Chondrocyte (in vitro differentiated cells): Measurements from ENCODE around the gene ZNF729. TPM values are rescaled to one million over a fixed set of nuclear protein-coding genes. Genes with fewer than 3 reads are reported as not detected.

Experiments used
- DNase-seq: peaks from one replicate; pipeline ENCODE4 v3.0.0; 2021; ENCODE audit warnings: mixed read lengths, low spot score
- H3K27ac Mint-ChIP-seq: one replicate; pipeline ENCODE4 v1.8.0; 2021; ENCODE audit warnings: mild to moderate bottlenecking, moderate library complexity, mixed read lengths; ENCODE audit not compliant: unreplicated experiment
- H3K27me3 Mint-ChIP-seq: 2 replicates; pipeline ENCODE4 v1.8.0; 2021; ENCODE audit warnings: low read depth, mixed read lengths
- H3K36me3 Mint-ChIP-seq: 2 replicates; pipeline ENCODE4 v1.8.0; 2021; ENCODE audit warnings: low read depth, mixed read lengths
- H3K4me1 Mint-ChIP-seq: 2 replicates; pipeline ENCODE4 v1.8.0; 2021; ENCODE audit warnings: low read depth, mild to moderate bottlenecking, mixed read lengths
- H3K4me3 Mint-ChIP-seq: one replicate; pipeline ENCODE4 v1.8.0; 2021; ENCODE audit warnings: mild to moderate bottlenecking, moderate library complexity, mixed read lengths; ENCODE audit not compliant: unreplicated experiment
- H3K9me3 Mint-ChIP-seq: 2 replicates; pipeline ENCODE4 v1.8.0; 2021; ENCODE audit warnings: low read depth, mixed read lengths
- CTCF ChIP-seq: fragments of 200-600 bp; sonication (generic); IDR thresholded peaks from 2 replicates; pipeline ENCODE4 v1.5.0; 2021; ENCODE audit warnings: antibody characterized with exemption, mild to moderate bottlenecking, moderate library complexity
- long read RNA-seq: library from polyadenylated mRNA; stranded (forward); transcript quantifications from one replicate; pipeline ENCODE4 v2.0.0, GENCODE V29; 2021
- total RNA-seq: library from RNA; stranded (reverse); gene quantifications from 3 replicates; pipeline ENCODE4 v1.2.1, GENCODE V29; 2021

Gene ZNF729
- total RNA-seq = not detected in 3 replicates
- long read RNA-seq = 0 reads

DNA sequence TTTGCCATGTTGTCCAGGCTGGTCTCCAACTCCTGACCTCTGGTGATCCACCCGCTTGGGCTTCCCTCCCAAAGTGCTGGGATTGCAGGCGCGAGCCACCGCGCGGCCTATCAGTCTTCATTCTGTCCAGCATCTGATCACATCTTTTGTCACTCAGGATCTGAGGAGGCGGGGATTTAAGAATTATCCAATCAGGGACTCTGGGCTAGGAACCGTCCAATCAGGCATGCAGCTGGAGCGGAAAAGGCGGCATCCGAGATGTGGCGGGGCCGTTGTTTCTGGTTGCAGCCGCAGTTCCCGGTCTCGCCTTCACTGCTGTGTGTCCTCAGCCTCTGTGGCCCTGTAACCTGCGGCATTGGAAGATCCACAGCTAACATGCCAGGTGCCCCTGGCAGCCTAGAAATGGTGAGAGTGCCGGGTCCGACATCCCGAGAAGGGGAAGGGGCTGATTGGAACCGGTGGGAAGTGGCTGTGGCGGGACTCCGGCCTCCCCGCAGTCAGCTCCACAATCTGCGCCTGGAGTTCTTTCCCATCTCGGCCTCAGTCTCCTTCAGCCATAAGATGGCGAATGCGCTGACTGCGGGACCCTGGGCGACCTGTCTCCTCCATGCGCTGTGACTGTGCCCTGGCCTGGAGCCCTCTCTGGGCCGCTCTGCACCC lies at the start of gene ZNF729:
TSS of gene ZNF729 (plus strand) at position 291 of the 660 bp plus-strand sequence. CDS start at position 376, 85 bp downstream.
- Mint-ChIP-seq H3K4me3 (no peak within 1 kb of the TSS), H3K9me3 (peaks cover 58% of the 10 kb centered on the region), H3K4me1 (no peaks in the 10 kb centered on the region), H3K36me3 (no peaks in the 10 kb centered on the region), H3K27me3 (no peaks in the 10 kb centered on the region), H3K27ac (no peak within 1 kb of the TSS)
- no peak for TF ChIP-seq CTCF
- DNase-seq = no peak

GRCh38 chr19:22256856-22257255 lies 29.4 kb upstream of the ZNF729 start:
- peaks cover 71% of the 10 kb centered on the region for H3K9me3 Mint-ChIP-seq
- no peaks in the 10 kb centered on the region for H3K4me1 Mint-ChIP-seq
- no peak overlapping the region for H3K4me3 Mint-ChIP-seq
- no peaks in the 10 kb centered on the region for H3K36me3 Mint-ChIP-seq
- TF ChIP-seq CTCF = no peak
- DNase-seq = no peak
- no peaks in the 10 kb centered on the region for H3K27me3 Mint-ChIP-seq
- no peak overlapping the region for H3K27ac Mint-ChIP-seq

DNA sequence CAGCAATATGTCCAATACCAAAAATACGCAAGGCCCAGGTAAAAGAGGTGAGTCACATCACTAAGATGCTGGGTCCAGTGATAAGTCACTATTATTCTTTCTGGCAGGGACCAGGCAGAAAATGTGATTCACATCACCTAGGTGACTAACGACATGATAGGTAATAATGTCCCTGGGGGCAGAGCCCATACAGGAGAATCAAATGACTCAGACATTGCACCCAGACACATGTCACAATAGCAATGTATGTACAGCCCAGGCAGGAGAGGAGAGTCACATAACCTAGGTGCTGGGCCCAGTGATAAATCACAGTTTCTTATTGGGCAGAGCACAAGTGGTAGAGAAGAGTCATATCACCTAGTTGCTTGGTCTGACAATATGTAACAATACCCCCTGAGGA lies 28.9 kb upstream of the ZNF729 start:
- H3K27me3 Mint-ChIP-seq = no peaks in the 10 kb centered on the region
- H3K4me1 Mint-ChIP-seq = no peaks in the 10 kb centered on the region
- no peak for DNase-seq
- no peak for TF ChIP-seq CTCF
- H3K9me3 Mint-ChIP-seq = peaks cover 67% of the 10 kb centered on the region
- no peak overlapping the region for H3K27ac Mint-ChIP-seq
- no peaks in the 10 kb centered on the region for H3K36me3 Mint-ChIP-seq
- no peak overlapping the region for H3K4me3 Mint-ChIP-seq

DNA sequence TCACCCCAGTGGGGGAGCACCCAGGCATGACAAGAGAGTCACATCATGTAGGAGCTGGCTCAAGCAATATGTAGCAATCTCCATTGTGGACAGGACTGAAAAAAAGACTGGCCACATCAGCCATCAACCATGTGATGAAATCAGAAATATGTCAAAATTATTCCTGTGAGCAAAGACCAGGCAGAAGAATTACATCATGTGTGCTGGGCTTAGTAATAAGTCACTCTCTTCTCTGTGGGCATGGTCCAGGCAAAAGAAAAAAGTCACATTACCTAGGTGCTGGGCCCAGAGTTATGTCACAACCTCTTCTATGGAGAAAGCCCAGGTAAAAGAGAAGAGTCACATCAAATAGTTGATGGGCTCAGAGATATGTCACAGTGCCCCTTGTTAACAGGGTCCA lies 28.3 kb upstream of the ZNF729 start:
- Mint-ChIP-seq H3K27me3 (no peaks in the 10 kb centered on the region), H3K4me1 (no peaks in the 10 kb centered on the region), H3K36me3 (no peaks in the 10 kb centered on the region), H3K27ac (no peak overlapping the region), H3K4me3 (no peak overlapping the region), H3K9me3 (peaks cover 68% of the 10 kb centered on the region)
- no peak for TF ChIP-seq CTCF
- DNase-seq = no peak

DNA sequence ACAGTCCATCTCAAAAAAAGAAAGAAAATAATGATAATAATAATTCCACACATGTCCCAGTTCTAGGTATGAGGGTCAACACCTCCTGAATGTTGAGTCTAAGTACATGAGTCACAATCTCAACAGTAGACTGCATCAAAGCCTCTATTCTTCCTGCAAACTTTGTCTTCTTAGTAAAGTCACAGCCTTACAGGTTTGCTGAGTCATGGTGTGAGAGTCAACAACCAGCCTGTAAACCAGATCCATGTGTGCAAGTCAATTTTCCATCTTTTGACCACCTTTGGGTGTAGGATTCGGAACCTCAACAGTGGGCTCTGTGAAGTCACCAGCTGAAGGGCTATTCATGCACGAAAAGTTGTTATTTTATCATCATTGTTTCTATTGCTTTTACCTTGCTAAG lies 25.7 kb upstream of the ZNF729 start:
- Mint-ChIP-seq H3K36me3 (no peaks in the 10 kb centered on the region), H3K4me3 (no peak overlapping the region), H3K27ac (no peak overlapping the region), H3K4me1 (no peaks in the 10 kb centered on the region), H3K27me3 (no peaks in the 10 kb centered on the region), H3K9me3 (peaks cover 62% of the 10 kb centered on the region)
- TF ChIP-seq CTCF = no peak
- no peak for DNase-seq
